HEK293 (cell line): ENCODE data around the gene UQCR11.

Experiments
- BCL11A ChIP-seq: fragments of 450-650 bp; formaldehyde crosslinking; IDR thresholded peaks from 2 replicates; pipeline ENCODE4 v1.5.1; 2016; ENCODE audit warnings: low read depth, missing biosample characterization, missing genetic modification characterization
- GLI2 ChIP-seq: fragments of 450-650 bp; formaldehyde crosslinking; IDR thresholded peaks from 2 replicates; pipeline ENCODE4; 2017; ENCODE audit warnings: missing biosample characterization, missing genetic modification characterization, low read depth, borderline replicate concordance
- GLI4 ChIP-seq: fragments of 450-650 bp; formaldehyde crosslinking; IDR thresholded peaks from 2 replicates; pipeline ENCODE4 v1.5.1; 2016; ENCODE audit warnings: missing biosample characterization, missing genetic modification characterization
- KLF16 ChIP-seq: fragments of 450-650 bp; formaldehyde crosslinking; IDR thresholded peaks from 2 replicates; pipeline ENCODE4 v1.5.1; 2017; ENCODE audit warnings: missing biosample characterization, missing genetic modification characterization
- MZF1 ChIP-seq: fragments of 450-650 bp; formaldehyde crosslinking; IDR thresholded peaks from 2 replicates; pipeline ENCODE4 v1.5.1; 2017; ENCODE audit warnings: missing biosample characterization, missing genetic modification characterization, borderline replicate concordance
- OSR2 ChIP-seq: fragments of 450-650 bp; formaldehyde crosslinking; IDR thresholded peaks from 2 replicates; pipeline ENCODE4 v1.5.1; 2016; ENCODE audit warnings: missing biosample characterization, missing genetic modification characterization
- ZBTB20 ChIP-seq: fragments of 450-650 bp; formaldehyde crosslinking; IDR thresholded peaks from 2 replicates; pipeline ENCODE4 v1.5.1; 2016; ENCODE audit warnings: missing biosample characterization, missing genetic modification characterization
- ZBTB7A ChIP-seq: fragments of 450-650 bp; formaldehyde crosslinking; IDR thresholded peaks from 2 replicates; pipeline ENCODE4 v1.5.1; 2016; ENCODE audit warnings: low read depth, missing biosample characterization, missing genetic modification characterization
- ZNF157 ChIP-seq: fragments of 450-650 bp; formaldehyde crosslinking; IDR thresholded peaks from 2 replicates; pipeline ENCODE4 v1.5.1; 2016; ENCODE audit warnings: missing biosample characterization, missing genetic modification characterization
- ZNF16 ChIP-seq: fragments of 450-650 bp; formaldehyde crosslinking; IDR thresholded peaks from 2 replicates; pipeline ENCODE4 v1.5.1; 2016; ENCODE audit warnings: low read depth, missing biosample characterization, missing genetic modification characterization
- ZNF202 ChIP-seq: fragments of 450-650 bp; formaldehyde crosslinking; IDR thresholded peaks from 2 replicates; pipeline ENCODE4 v1.5.1; 2016; ENCODE audit warnings: missing biosample characterization, missing genetic modification characterization, borderline replicate concordance
- ZNF248 ChIP-seq: fragments of 450-650 bp; formaldehyde crosslinking; IDR thresholded peaks from 2 replicates; pipeline ENCODE4 v1.5.1; 2017; ENCODE audit warnings: missing biosample characterization, missing genetic modification characterization
- ZNF341 ChIP-seq: fragments of 450-650 bp; formaldehyde crosslinking; IDR thresholded peaks from 2 replicates; pipeline ENCODE4; 2016; ENCODE audit warnings: low read depth, missing biosample characterization, missing genetic modification characterization
- ZNF416 ChIP-seq: fragments of 450-650 bp; formaldehyde crosslinking; IDR thresholded peaks from 2 replicates; pipeline ENCODE4 v1.5.1; 2016; ENCODE audit warnings: missing biosample characterization, missing genetic modification characterization
- ZNF521 ChIP-seq: fragments of 450-650 bp; formaldehyde crosslinking; IDR thresholded peaks from 2 replicates; pipeline ENCODE4 v1.5.1; 2017; ENCODE audit warnings: missing biosample characterization, mild to moderate bottlenecking, missing genetic modification characterization
- ZNF544 ChIP-seq: fragments of 450-650 bp; formaldehyde crosslinking; IDR thresholded peaks from 2 replicates; pipeline ENCODE4 v1.5.0; 2017; ENCODE audit warnings: missing biosample characterization, missing genetic modification characterization
- ZNF596 ChIP-seq: fragments of 450-650 bp; IDR thresholded peaks from 2 replicates; pipeline ENCODE4 v1.5.0; 2018; ENCODE audit warnings: missing biosample characterization, mild to moderate bottlenecking, missing genetic modification characterization, moderate library complexity
- ZNF610 ChIP-seq: fragments of 450-650 bp; formaldehyde crosslinking; IDR thresholded peaks from 2 replicates; pipeline ENCODE4 v1.5.1; 2016; ENCODE audit warnings: missing biosample characterization, missing genetic modification characterization, borderline replicate concordance
- ZNF621 ChIP-seq: fragments of 450-650 bp; formaldehyde crosslinking; IDR thresholded peaks from 2 replicates; pipeline ENCODE4 v1.5.1; 2017; ENCODE audit warnings: missing biosample characterization, missing genetic modification characterization
- ZNF792 ChIP-seq: fragments of 450-650 bp; formaldehyde crosslinking; IDR thresholded peaks from 2 replicates; pipeline ENCODE4 v1.5.1; 2016; ENCODE audit warnings: missing biosample characterization, missing genetic modification characterization
- ZNF830 ChIP-seq: fragments of 450-650 bp; IDR thresholded peaks from 2 replicates; pipeline ENCODE4 v1.5.0; 2018; ENCODE audit warnings: missing biosample characterization, missing genetic modification characterization, low read depth, mild to moderate bottlenecking, moderate library complexity
- ZNF837 ChIP-seq: fragments of 450-650 bp; formaldehyde crosslinking; IDR thresholded peaks from 2 replicates; pipeline ENCODE4 v1.5.1; 2016; ENCODE audit warnings: missing biosample characterization, missing genetic modification characterization
- TF ChIP-seq, protein P1 (sequence below): fragments of 450-650 bp; formaldehyde crosslinking; IDR thresholded peaks from 2 replicates; pipeline ENCODE4 v1.5.1; 2016; ENCODE audit warnings: missing biosample characterization, missing genetic modification characterization, low read depth
- TF ChIP-seq, protein P2 (sequence below): sonication (generic); formaldehyde crosslinking; IDR thresholded peaks from 2 replicates; pipeline ENCODE4 v1.8.1; 2022; ENCODE audit warnings: mild to moderate bottlenecking, moderate library complexity, missing genetic modification reagents
- TF ChIP-seq, protein P3 (sequence below): fragments of 450-650 bp; formaldehyde crosslinking; IDR thresholded peaks from 2 replicates; pipeline ENCODE4 v1.5.1; 2016; ENCODE audit warnings: missing biosample characterization, missing genetic modification characterization
- TF ChIP-seq, protein P4 (sequence below): fragments of 450-650 bp; formaldehyde crosslinking; IDR thresholded peaks from 2 replicates; pipeline ENCODE4 v1.5.1; 2016; ENCODE audit warnings: missing biosample characterization, missing genetic modification characterization, borderline replicate concordance
- TF ChIP-seq, protein P5 (sequence below): fragments of 450-650 bp; formaldehyde crosslinking; IDR thresholded peaks from 2 replicates; pipeline ENCODE4 v1.5.1; 2016; ENCODE audit warnings: missing biosample characterization, missing genetic modification characterization
- TF ChIP-seq, protein P6 (sequence below): fragments of 450-650 bp; formaldehyde crosslinking; IDR thresholded peaks from 2 replicates; pipeline ENCODE4 v1.5.1; 2017; ENCODE audit warnings: missing biosample characterization, missing genetic modification characterization

UQCR11 gene

DNA sequence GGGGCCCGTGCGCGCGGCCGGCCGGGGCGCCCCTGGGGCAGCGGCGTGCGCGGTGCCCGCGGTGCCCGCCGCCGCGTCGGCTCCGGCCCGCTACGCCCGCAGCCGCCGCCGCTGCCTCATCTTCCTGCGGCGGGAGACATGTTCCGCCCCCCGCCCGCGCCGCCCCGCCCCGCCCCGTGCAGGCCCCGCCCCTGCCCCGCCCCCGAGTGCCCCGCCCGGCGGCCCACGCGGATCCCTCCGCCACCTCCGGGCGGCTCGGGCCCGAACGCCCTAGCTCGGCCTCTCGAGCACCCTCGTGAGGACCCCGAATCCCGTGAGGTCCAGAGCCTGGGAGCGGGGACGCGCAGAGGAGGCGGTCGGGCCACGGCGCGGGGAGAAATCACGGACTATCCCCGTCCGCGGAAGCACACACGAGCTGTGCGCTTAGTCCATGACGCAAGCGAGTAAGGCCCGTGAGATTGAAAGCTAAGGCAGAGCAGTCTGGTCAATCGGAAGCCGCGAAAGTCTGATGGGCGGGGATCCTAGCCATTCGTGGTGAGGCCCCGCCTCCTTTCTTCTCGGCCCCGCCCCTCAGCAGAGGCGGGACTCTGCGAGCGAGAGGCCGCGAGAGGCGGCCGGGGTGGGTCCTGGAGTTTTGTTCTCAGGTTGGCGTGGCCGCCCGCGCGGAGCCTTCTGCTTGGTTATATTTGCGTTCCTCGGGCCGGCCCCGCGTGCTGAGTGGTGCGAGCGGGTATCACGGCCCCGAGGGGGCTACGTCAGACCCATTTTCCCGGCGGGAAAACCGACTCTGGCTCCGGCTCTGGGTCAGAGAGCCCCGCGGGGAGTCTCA lies 47.4 kb upstream of the UQCR11 start, which contains the start of gene TCF3 (continued):
- TF ChIP-seq, protein P1, sequence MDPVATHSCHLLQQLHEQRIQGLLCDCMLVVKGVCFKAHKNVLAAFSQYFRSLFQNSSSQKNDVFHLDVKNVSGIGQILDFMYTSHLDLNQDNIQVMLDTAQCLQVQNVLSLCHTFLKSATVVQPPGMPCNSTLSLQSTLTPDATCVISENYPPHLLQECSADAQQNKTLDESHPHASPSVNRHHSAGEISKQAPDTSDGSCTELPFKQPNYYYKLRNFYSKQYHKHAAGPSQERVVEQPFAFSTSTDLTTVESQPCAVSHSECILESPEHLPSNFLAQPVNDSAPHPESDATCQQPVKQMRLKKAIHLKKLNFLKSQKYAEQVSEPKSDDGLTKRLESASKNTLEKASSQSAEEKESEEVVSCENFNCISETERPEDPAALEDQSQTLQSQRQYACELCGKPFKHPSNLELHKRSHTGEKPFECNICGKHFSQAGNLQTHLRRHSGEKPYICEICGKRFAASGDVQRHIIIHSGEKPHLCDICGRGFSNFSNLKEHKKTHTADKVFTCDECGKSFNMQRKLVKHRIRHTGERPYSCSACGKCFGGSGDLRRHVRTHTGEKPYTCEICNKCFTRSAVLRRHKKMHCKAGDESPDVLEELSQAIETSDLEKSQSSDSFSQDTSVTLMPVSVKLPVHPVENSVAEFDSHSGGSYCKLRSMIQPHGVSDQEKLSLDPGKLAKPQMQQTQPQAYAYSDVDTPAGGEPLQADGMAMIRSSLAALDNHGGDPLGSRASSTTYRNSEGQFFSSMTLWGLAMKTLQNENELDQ (tag by site-specific recombination), result no peak
- TF ChIP-seq ZNF248 (no peak), ZNF416 (tag by site-specific recombination) (no peak), ZNF16 (no peak), ZBTB7A (peak; percentile 92), MZF1 (tag by site-specific recombination) (no peak), ZBTB20 (tag by site-specific recombination) (peak; percentile 50; the same call in 1 of the 2 replicates), ZNF341 (no peak), ZNF830 (tag by site-specific recombination) (no peak), ZNF521 (tag by site-specific recombination) (no peak), ZNF544 (no peak), OSR2 (no peak; the same call in 1 of the 2 replicates), ZNF157 (tag by site-specific recombination) (no peak), ZNF837 (tag by site-specific recombination) (no peak), ZNF596 (no peak), GLI2 (tag by site-specific recombination) (no peak; the same call in 1 of the 2 replicates), ZNF202 (tag by site-specific recombination) (no peak), BCL11A (tag by site-specific recombination) (no peak; the same call in 1 of the 2 replicates), ZNF610 (peak; percentile 5; the same call in 1 of the 2 replicates), ZNF621 (tag by site-specific recombination) (0 out of 2 replicates have a peak, but pooled peaks have one; percentile 74), ZNF792 (tag by site-specific recombination) (no peak), GLI4 (tag by site-specific recombination) (peak; percentile 72; the same call in 1 of the 2 replicates), KLF16 (tag by site-specific recombination) (peak; percentile 100)
- TF ChIP-seq, protein P2, sequence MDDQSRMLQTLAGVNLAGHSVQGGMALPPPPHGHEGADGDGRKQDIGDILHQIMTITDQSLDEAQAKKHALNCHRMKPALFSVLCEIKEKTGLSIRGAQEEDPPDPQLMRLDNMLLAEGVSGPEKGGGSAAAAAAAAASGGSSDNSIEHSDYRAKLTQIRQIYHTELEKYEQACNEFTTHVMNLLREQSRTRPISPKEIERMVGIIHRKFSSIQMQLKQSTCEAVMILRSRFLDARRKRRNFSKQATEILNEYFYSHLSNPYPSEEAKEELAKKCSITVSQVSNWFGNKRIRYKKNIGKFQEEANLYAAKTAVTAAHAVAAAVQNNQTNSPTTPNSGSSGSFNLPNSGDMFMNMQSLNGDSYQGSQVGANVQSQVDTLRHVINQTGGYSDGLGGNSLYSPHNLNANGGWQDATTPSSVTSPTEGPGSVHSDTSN (CRISPR knock-in tag), result peak; percentile 97
- TF ChIP-seq, protein P3, sequence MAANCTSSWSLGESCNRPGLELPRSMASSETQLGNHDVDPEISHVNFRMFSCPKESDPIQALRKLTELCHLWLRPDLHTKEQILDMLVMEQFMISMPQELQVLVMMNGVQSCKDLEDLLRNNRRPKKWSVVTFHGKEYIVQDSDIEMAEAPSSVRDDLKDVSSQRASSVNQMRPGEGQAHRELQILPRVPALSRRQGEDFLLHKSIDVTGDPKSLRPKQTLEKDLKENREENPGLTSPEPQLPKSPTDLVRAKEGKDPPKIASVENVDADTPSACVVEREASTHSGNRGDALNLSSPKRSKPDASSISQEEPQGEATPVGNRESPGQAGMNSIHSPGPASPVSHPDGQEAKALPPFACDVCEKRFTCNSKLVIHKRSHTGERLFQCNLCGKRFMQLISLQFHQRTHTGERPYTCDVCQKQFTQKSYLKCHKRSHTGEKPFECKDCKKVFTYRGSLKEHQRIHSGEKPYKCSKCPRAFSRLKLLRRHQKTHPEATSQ (tag by site-specific recombination), result peak; percentile 21; the same call in 1 of the 2 replicates
- TF ChIP-seq, protein P4, sequence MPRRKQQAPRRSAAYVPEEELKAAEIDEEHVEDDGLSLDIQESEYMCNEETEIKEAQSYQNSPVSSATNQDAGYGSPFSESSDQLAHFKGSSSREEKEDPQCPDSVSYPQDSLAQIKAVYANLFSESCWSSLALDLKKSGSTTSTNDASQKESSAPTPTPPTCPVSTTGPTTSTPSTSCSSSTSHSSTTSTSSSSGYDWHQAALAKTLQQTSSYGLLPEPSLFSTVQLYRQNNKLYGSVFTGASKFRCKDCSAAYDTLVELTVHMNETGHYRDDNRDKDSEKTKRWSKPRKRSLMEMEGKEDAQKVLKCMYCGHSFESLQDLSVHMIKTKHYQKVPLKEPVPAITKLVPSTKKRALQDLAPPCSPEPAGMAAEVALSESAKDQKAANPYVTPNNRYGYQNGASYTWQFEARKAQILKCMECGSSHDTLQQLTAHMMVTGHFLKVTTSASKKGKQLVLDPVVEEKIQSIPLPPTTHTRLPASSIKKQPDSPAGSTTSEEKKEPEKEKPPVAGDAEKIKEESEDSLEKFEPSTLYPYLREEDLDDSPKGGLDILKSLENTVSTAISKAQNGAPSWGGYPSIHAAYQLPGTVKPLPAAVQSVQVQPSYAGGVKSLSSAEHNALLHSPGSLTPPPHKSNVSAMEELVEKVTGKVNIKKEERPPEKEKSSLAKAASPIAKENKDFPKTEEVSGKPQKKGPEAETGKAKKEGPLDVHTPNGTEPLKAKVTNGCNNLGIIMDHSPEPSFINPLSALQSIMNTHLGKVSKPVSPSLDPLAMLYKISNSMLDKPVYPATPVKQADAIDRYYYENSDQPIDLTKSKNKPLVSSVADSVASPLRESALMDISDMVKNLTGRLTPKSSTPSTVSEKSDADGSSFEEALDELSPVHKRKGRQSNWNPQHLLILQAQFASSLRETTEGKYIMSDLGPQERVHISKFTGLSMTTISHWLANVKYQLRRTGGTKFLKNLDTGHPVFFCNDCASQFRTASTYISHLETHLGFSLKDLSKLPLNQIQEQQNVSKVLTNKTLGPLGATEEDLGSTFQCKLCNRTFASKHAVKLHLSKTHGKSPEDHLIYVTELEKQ (tag by site-specific recombination), result peak; percentile 68
- TF ChIP-seq, protein P5, sequence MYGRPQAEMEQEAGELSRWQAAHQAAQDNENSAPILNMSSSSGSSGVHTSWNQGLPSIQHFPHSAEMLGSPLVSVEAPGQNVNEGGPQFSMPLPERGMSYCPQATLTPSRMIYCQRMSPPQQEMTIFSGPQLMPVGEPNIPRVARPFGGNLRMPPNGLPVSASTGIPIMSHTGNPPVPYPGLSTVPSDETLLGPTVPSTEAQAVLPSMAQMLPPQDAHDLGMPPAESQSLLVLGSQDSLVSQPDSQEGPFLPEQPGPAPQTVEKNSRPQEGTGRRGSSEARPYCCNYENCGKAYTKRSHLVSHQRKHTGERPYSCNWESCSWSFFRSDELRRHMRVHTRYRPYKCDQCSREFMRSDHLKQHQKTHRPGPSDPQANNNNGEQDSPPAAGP, result peak; percentile 100
- TF ChIP-seq, protein P6, sequence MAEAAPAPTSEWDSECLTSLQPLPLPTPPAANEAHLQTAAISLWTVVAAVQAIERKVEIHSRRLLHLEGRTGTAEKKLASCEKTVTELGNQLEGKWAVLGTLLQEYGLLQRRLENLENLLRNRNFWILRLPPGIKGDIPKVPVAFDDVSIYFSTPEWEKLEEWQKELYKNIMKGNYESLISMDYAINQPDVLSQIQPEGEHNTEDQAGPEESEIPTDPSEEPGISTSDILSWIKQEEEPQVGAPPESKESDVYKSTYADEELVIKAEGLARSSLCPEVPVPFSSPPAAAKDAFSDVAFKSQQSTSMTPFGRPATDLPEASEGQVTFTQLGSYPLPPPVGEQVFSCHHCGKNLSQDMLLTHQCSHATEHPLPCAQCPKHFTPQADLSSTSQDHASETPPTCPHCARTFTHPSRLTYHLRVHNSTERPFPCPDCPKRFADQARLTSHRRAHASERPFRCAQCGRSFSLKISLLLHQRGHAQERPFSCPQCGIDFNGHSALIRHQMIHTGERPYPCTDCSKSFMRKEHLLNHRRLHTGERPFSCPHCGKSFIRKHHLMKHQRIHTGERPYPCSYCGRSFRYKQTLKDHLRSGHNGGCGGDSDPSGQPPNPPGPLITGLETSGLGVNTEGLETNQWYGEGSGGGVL (tag by site-specific recombination), result peak; percentile 55
